Bronchial epithelial cell (primary cell): ENCODE results near the gene PLD1. TPM values are rescaled to one million over a fixed set of nuclear protein-coding genes. Genes with fewer than 3 reads are reported as not detected.

Experiments
- DNase-seq: peaks from one replicate; pipeline ENCODE4 v3.0.0-alpha.2; 2010; ENCODE audit warnings: low read depth
- FAIRE-seq: peaks from 2 replicates; lab custom pipeline; 2011; peaks lifted over from hg19 to GRCh38; lab: Jason Lieb, UNC
- H3K27me3 ChIP-seq: 2 replicates; pipeline ENCODE4 v1.5.1; 2011; ENCODE audit warnings: low read length; ENCODE audit not compliant: control insufficient read depth, insufficient read depth
- H3K36me3 ChIP-seq: 2 replicates; pipeline ENCODE4 v1.5.1; 2011; ENCODE audit warnings: low read length; ENCODE audit not compliant: control insufficient read depth, insufficient read depth
- H3K4me3 ChIP-seq: 2 replicates; pipeline ENCODE4 v1.5.1; 2011; ENCODE audit warnings: mild to moderate bottlenecking, low read depth, low read length, control low read depth
- total RNA-seq: library from RNA; depleted of rRNA; stranded (reverse); fragments of >200 nt; gene quantifications from 2 replicates; pipeline ENCODE4 v1.2.1, GENCODE V29; 2014
- TF ChIP-seq, protein P1 (sequence below): IDR thresholded peaks from 2 replicates; pipeline ENCODE4 v1.5.1; 2011; ENCODE audit warnings: mild to moderate bottlenecking, moderate library complexity, low read length, control low read depth, inconsistent platforms; ENCODE audit not compliant: insufficient read depth, severe bottlenecking

Gene PLD1
- total RNA-seq, 1 donor from 2014 or later = 10.5 TPM

DNA sequence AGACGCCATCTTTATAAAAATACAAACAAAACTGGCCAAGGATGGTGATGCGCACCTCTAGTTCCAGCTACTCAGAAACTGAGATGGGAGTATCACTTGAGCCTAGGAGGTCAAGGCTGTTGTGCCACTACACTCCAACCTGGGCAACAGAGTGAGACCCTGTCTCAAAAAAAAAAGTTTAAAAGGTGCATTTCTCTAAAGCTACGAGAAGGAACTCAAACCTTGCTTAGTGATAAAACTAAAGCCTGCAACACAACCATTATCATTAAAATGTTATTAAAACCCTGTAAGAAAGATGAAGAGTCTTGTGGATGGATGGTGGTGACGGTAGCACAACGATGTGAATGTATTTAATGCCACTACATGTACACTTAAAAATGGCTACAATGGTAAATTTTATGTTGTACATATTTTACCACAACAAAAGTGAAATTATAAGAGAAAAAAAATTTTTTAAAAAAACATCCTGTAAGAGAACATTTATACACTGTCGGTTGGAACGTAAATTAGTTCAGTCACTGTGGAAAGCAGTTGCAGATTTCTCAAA lies 3.1 kb downstream of the PLD1 start:
- no peak overlapping the region for H3K4me3 ChIP-seq
- FAIRE-seq = no peak

DNA sequence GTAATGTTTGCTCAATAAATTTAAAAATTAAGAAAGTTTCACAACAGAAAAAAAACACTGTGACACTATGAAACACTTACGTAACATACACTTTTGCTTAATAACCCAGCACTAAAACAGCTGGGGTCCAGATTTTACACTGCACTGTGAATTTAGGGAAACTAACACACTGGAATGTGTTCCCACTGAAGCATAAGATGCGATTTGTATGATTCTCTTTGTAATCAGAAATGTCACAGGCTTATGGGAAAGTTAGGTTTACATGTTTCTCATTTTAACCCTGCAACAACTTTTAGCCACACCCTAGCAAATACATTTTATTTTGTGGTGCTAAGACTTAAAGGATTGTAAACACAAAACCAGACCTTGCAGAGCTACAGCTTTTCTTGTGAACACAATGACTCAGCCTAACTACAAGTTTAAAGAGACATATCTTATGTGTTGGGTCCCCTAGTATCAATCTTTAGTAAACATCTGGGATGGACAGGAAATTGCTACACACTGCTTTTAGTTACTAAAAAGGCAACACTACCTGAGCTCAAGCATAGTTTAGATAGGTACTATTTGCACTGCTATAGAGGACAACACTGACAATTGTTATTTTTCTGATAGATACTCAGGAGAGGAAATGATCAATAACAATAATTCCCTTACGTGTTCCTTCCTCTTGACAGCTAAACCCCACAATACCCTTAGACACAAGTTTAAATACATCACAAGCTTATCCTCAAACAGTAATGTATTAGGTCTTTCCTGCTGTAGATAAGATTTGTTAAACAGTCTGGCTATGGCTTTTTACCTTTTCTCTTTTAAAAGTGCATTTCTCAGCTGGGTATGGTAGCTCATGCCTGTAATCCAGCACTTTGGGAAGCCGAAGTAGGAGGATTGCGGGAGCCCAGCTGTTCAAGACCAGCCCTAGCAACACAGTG lies 3.8 kb downstream of the PLD1 start:
- FAIRE-seq (no peak), DNase-seq (peak; percentile 94)
- Histone ChIP-seq H3K36me3 (no peaks in the 10 kb centered on the region), H3K4me3 (no peak overlapping the region), H3K27me3 (no peaks in the 10 kb centered on the region)
- TF ChIP-seq, protein P1, sequence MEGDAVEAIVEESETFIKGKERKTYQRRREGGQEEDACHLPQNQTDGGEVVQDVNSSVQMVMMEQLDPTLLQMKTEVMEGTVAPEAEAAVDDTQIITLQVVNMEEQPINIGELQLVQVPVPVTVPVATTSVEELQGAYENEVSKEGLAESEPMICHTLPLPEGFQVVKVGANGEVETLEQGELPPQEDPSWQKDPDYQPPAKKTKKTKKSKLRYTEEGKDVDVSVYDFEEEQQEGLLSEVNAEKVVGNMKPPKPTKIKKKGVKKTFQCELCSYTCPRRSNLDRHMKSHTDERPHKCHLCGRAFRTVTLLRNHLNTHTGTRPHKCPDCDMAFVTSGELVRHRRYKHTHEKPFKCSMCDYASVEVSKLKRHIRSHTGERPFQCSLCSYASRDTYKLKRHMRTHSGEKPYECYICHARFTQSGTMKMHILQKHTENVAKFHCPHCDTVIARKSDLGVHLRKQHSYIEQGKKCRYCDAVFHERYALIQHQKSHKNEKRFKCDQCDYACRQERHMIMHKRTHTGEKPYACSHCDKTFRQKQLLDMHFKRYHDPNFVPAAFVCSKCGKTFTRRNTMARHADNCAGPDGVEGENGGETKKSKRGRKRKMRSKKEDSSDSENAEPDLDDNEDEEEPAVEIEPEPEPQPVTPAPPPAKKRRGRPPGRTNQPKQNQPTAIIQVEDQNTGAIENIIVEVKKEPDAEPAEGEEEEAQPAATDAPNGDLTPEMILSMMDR = no peak

More for the DNA sequence above, 3.1 kb downstream of the PLD1 start:
- no peak for DNase-seq
- Histone ChIP-seq H3K27me3 (no peaks in the 10 kb centered on the region), H3K36me3 (no peaks in the 10 kb centered on the region)
- TF ChIP-seq, protein P1 = no peak

DNA sequence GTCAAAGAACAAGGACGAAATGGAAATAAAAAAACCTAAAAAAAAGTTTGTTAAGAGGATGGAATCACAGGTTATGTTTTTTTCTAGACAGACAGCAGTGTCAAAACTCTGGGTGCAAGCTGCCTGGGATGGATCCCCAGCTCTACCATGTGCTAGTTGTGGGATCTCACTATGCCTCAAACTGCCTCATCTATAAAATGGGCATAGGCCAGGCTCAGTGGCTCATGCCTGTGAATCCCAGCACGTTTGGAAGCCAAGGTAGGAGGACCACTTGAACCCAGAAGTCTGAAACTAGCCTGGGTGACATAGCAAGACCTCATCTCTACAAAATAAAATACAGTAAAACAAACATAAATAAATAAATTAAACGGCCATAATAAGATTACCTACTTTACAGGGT lies 4.6 kb downstream of the PLD1 start:
- DNase-seq (no peak), FAIRE-seq (no peak)
- Histone ChIP-seq H3K4me3 (no peak overlapping the region), H3K27me3 (no peaks in the 10 kb centered on the region), H3K36me3 (no peaks in the 10 kb centered on the region)
- TF ChIP-seq, protein P1 = no peak

DNA sequence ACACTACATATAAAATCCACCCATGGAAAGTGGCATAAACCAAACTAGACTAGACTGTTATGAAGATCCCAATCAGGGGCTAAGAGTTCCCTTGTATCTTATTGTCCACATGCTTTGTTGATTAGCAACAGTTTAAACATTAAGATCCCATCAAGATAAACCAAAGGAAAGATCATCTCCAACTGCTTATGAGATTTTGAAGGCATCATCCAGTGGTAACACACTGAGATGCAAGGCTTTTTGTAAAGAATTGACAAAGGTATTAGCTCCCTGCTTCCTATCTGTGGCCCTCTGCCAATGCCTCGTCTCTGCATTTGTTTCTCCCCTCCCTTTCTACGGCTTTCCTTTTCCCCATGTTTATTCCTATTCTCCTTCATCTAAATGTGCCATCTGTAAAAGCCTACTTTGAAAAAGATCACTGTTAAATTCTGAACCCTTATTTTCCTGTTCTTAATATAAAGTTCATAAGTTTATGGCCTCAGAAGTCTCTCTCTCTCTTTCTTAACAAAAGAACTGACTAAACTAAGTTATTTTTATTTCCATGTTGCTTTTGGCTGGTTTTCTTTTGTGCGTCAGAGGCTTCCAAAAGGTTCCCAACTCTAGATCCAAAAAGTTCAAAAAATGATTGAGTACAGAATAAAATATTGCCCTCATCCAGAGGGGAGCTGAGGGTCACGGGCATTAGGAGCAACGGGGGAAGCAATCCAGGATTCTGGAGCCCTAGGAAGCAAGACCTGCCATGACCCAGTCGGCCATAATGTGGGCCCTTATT lies 5.5 kb downstream of the PLD1 start:
- Histone ChIP-seq H3K27me3 (no peaks in the 10 kb centered on the region), H3K36me3 (no peaks in the 10 kb centered on the region), H3K4me3 (no peak overlapping the region)
- TF ChIP-seq, protein P1 = no peak
- FAIRE-seq (no peak), DNase-seq (no peak)

DNA sequence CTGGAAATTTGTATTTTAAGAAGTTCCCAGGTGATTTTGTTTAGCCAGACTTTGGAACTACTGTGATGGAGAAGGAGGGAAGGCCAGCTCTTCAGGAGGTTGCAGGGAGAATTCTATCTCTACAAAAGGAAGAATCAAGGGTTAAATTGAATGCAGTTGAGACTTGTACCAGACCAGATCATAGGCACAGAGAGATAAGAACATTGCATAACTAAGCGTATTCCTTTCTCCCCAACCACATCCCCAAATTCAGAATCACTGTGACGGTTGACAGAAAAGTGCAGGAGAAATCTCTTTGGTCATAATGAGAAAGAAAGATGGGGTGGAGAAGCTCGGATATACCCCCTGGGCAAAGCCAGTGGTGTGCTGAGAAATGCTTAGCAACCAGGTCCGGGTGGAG lies 7.2 kb downstream of the PLD1 start:
- no peak for DNase-seq
- Histone ChIP-seq H3K27me3 (no peaks in the 10 kb centered on the region), H3K36me3 (no peaks in the 10 kb centered on the region), H3K4me3 (no peak overlapping the region)
- no peak for FAIRE-seq
- TF ChIP-seq, protein P1 = no peak
